G401 (cell line): ENCODE results near the gene MS4A14. TPM values are rescaled to one million over a fixed set of nuclear protein-coding genes. Genes with fewer than 3 reads are reported as not detected.

Experiments
- DNase-seq: peaks from one replicate; pipeline ENCODE4 v3.0.0-alpha.2; 2015; ENCODE audit warnings: low spot score
- in situ Hi-C: cut with HindIII; loops from 2 replicates; pipeline ENCODE4 v1.10.0; 2016; ENCODE audit warnings: low sequenced_read_pairs, mixed read lengths
- total RNA-seq: library from RNA; depleted of rRNA; stranded (reverse); fragments of >200 nt; shearing (Covaris generic); gene quantifications from 2 replicates; pipeline ENCODE4 v1.2.3, GENCODE V29; 2014; rRNA removed

The MS4A14 gene
- total RNA-seq, 1 experiment from 2014 or later = not detected

- in situ Hi-C loops = no loop called here
- no peak for DNase-seq
These were observed 63.1 kb downstream of the MS4A14 start for GRCh38 chr11:60459345-60459744.

Other genes starting within 250 kb of the MS4A14 start
- gene MS4A6A, start 213.4 kb upstream of the MS4A14 start, total RNA-seq = not detected in 2 replicates
- gene MS4A4E, start 153.3 kb upstream of the MS4A14 start, total RNA-seq = not detected in 2 replicates
- gene MS4A4A, start 115.8 kb upstream of the MS4A14 start, total RNA-seq = not detected in 2 replicates
- gene MS4A6E, start 69.2 kb upstream of the MS4A14 start, total RNA-seq = not detected in 2 replicates
- gene MS4A7, start 17.9 kb upstream of the MS4A14 start, total RNA-seq = not detected in 2 replicates
- gene MS4A5, start 33.1 kb downstream of the MS4A14 start, total RNA-seq = not detected in 2 replicates
- not detected in 2 replicates for gene MS4A1, start 59.4 kb downstream of the MS4A14 start, total RNA-seq
- not detected in 2 replicates for gene MS4A12, start 96.3 kb downstream of the MS4A14 start, total RNA-seq
- gene MS4A13, start 118.9 kb downstream of the MS4A14 start, total RNA-seq = not detected in 2 replicates